Lower lobe of right lung (tissue), 2 donors: ENCODE results near the gene LY6G5B. TPM values are rescaled to one million over a fixed set of nuclear protein-coding genes. Genes with fewer than 3 reads are reported as not detected.

Source experiments
- ATAC-seq, 2 donors: fragments of 200-7000 bp; cut with Tn5 transposase; one replicate each; pipeline ENCODE4 v1.9.1; 2020 to 2022; ENCODE audit warnings: mild to moderate bottlenecking in 2 of 2, moderate library complexity in 2 of 2
- DNase-seq: peaks from one replicate; pipeline ENCODE4 v3.0.0-alpha.2; 2020
- H3K27ac ChIP-seq: fragments of 200-600 bp; one replicate; pipeline ENCODE4 v1.8.0; 2022
- H3K27me3 ChIP-seq: fragments of 200-600 bp; one replicate; pipeline ENCODE4 v1.8.0; 2022; ENCODE audit warnings: low read depth
- H3K36me3 ChIP-seq: fragments of 200-600 bp; one replicate; pipeline ENCODE4 v1.8.0; 2022; ENCODE audit warnings: mild to moderate bottlenecking
- H3K4me1 ChIP-seq: fragments of 200-600 bp; one replicate; pipeline ENCODE4 v1.8.0; 2022
- H3K4me3 ChIP-seq: fragments of 200-600 bp; one replicate; pipeline ENCODE4 v1.8.0; 2022; ENCODE audit warnings: mild to moderate bottlenecking
- H3K9me3 ChIP-seq: fragments of 200-600 bp; one replicate; pipeline ENCODE4 v1.8.0; 2022
- CTCF ChIP-seq: fragments of 200-600 bp; IDR thresholded peaks from one replicate; pipeline ENCODE4 v1.8.0; 2022; ENCODE audit warnings: antibody characterized with exemption, mild to moderate bottlenecking
- intact Hi-C: fragments of 100-400 bp; cut with DNase I; formaldehyde crosslinking; loops from one replicate; pipeline ENCODE4 v1.11.0; 2022
- total RNA-seq: library from RNA; stranded (reverse); fragmentation: NEBNext Ultra II Directional; extraction: Animal tissue kit (Norgen Biotek cat#: 25700); gene quantifications from one replicate; pipeline ENCODE4 v1.2.1, GENCODE V29; 2021
- donor health status: DM: no; HTN: yes; CAD: no; lungs with severe emphysema.

The LY6G5B gene
- total RNA-seq, 1 donor from 2014 or later = 11.0 TPM

DNA sequence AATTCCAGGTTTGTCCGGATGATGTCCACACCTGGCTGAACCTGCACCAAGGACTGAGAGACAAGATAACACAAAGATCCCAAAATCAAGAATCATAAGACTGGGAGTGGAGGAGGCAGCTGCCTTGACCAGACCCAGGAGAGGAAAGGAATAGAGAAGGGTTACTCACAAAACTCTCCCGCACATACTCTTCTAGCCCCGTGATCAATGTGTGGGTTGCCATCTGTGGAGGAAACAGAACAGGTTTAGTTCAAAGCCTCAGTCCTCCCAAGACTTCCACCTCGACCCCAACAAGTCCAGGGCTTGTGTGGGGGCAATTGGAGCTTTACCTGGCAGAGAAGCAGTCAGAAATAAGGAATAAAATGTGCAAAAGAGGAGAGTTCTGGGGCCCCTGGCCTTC lies 28.4 kb upstream of the LY6G5B start:
- Histone ChIP-seq H3K27me3 (no peaks in the 10 kb centered on the region), H3K27ac (no peak overlapping the region), H3K9me3 (no peaks in the 10 kb centered on the region), H3K36me3 (peaks cover 100% of the 10 kb centered on the region), H3K4me1 (no peaks in the 10 kb centered on the region), H3K4me3 (no peak overlapping the region)
- intact Hi-C loops = no loop called here
- TF ChIP-seq CTCF = no peak
- ATAC-seq (no peak), DNase-seq (no peak)

- no peaks in the 10 kb centered on the region for H3K9me3 ChIP-seq
- no peaks in the 10 kb centered on the region for H3K27me3 ChIP-seq
- ATAC-seq = no peak
- no peak for DNase-seq
- H3K4me3 ChIP-seq = no peak overlapping the region
- TF ChIP-seq CTCF = no peak
- H3K4me1 ChIP-seq = no peaks in the 10 kb centered on the region
- H3K27ac ChIP-seq = no peak overlapping the region
- intact Hi-C loops = no loop called here
- peaks cover 100% of the 10 kb centered on the region for H3K36me3 ChIP-seq
These were observed 26.8 kb upstream of the LY6G5B start for GRCh38 chr6:31642798-31643570.

- intact Hi-C loops = no loop called here
- ATAC-seq = peak in 1 of 2 donors; percentile 17
- no peak for DNase-seq
These were observed 25.8 kb upstream of the LY6G5B start for GRCh38 chr6:31643818-31644454.

DNA sequence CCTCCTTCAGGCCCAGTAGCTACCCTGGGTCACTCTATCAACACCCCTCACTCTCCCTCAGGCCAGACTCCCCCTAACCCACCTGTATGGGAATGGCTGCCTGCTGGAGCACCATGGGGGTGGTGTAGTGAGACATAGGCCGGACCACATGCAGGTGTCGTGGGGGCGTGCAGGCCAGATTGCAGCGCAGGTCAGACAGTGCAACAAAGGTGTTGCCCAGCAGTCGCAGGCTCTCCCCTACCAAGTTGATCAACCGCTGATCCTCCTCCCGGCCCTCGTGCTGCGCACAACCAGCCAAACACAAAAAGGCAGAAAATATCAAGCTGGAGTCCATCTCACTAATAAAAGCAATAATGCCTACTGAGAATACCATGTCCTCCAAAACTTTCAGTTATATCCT lies 24.5 kb upstream of the LY6G5B start:
- H3K4me3 ChIP-seq = no peak overlapping the region

More at GRCh38 chr6:31643818-31644454, 25.8 kb upstream of the LY6G5B start:
- Histone ChIP-seq H3K36me3 (peaks cover 100% of the 10 kb centered on the region), H3K27me3 (no peaks in the 10 kb centered on the region), H3K4me3 (no peak overlapping the region), H3K27ac (no peak overlapping the region), H3K9me3 (no peaks in the 10 kb centered on the region), H3K4me1 (no peaks in the 10 kb centered on the region)
- no peak for TF ChIP-seq CTCF

DNA sequence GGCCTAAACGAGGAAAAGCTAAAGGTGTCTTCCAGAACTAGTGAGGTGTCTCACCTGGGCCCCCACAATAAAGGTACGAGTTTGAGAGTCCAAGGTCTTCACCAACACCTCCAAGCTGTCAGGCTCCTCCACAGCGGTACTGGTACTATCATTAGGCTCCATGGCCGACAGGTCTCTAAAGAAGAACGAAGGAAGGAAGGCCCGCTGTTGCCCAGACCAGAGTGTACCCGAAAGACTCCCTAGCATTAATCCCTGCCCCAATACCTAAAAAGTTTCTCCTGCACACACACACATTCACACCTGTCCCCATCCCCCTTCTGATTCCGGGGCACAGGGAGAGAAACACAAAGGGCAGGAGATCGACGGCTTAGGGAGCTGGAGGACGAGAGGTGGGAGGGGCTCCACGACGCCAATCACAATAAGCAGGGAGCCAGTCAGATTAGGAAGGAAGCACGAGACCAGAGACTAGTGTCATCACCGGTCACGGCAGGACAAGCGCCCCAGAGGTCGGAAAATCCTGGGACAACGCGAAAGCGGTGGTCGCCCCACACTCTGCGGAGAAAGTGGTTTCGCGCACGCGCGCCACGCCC lies 18.1 kb upstream of the LY6G5B start:
- H3K27ac ChIP-seq = peak overlapping the region; percentile 96
- intact Hi-C loops = no loop called here
- peaks cover 25% of the 10 kb centered on the region for H3K4me1 ChIP-seq
- TF ChIP-seq CTCF = no peak
- H3K9me3 ChIP-seq = no peaks in the 10 kb centered on the region
- peak overlapping the region; percentile 87 for H3K4me3 ChIP-seq
- H3K27me3 ChIP-seq = no peaks in the 10 kb centered on the region
- DNase-seq (no peak), ATAC-seq (peak; percentile 79 to 82)
- peaks cover 58% of the 10 kb centered on the region for H3K36me3 ChIP-seq

More for the DNA sequence above, 24.5 kb upstream of the LY6G5B start:
- TF ChIP-seq CTCF = no peak
- no peaks in the 10 kb centered on the region for H3K27me3 ChIP-seq
- H3K27ac ChIP-seq = no peak overlapping the region
- intact Hi-C loops = no loop called here
- DNase-seq = no peak
- H3K9me3 ChIP-seq = no peaks in the 10 kb centered on the region
- ATAC-seq = no peak
- H3K4me1 ChIP-seq = peaks cover 2% of the 10 kb centered on the region
- peaks cover 100% of the 10 kb centered on the region for H3K36me3 ChIP-seq
